ENCODE results near the gene PAQR5.

The PAQR5 gene

GRCh38 chr15:69280783-69281182, 17.9 kb upstream of the PAQR5 start:
- Histone ChIP-seq H3K36me3 (ENCODE audit: control insufficient read depth, insufficient read depth, low read length) (no peaks in the 10 kb centered on the region), H3K27me3 (replicated peaks; ENCODE audit: control insufficient read depth, insufficient read depth, low read length) (no peaks in the 10 kb centered on the region; the same call in 1 of the 2 replicates), H3K4me3 (replicated peaks; ENCODE audit: low read depth, low read length) (no peak overlapping the region)
- DNase-seq (ENCODE audit: extremely low read depth, insufficient read length): no peak
- TF ChIP-seq, protein P1, sequence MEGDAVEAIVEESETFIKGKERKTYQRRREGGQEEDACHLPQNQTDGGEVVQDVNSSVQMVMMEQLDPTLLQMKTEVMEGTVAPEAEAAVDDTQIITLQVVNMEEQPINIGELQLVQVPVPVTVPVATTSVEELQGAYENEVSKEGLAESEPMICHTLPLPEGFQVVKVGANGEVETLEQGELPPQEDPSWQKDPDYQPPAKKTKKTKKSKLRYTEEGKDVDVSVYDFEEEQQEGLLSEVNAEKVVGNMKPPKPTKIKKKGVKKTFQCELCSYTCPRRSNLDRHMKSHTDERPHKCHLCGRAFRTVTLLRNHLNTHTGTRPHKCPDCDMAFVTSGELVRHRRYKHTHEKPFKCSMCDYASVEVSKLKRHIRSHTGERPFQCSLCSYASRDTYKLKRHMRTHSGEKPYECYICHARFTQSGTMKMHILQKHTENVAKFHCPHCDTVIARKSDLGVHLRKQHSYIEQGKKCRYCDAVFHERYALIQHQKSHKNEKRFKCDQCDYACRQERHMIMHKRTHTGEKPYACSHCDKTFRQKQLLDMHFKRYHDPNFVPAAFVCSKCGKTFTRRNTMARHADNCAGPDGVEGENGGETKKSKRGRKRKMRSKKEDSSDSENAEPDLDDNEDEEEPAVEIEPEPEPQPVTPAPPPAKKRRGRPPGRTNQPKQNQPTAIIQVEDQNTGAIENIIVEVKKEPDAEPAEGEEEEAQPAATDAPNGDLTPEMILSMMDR (IDR thresholded peaks at IDR 0.05; ENCODE audit: insufficient read depth, low read length, poor library complexity, severe bottlenecking): no peak

GRCh38 chr15:69282104-69282743, 16.5 kb upstream of the PAQR5 start:
- Histone ChIP-seq H3K4me3 (replicated peaks; ENCODE audit: low read depth, low read length) (no peak overlapping the region), H3K36me3 (ENCODE audit: control insufficient read depth, insufficient read depth, low read length) (no peaks in the 10 kb centered on the region), H3K27me3 (replicated peaks; ENCODE audit: control insufficient read depth, insufficient read depth, low read length) (no peaks in the 10 kb centered on the region)
- TF ChIP-seq, protein P1 (IDR thresholded peaks at IDR 0.05; ENCODE audit: insufficient read depth, low read length, poor library complexity, severe bottlenecking): no peak
- no peak for DNase-seq (ENCODE audit: extremely low read depth, insufficient read length)

GRCh38 chr15:69285834-69286233, 12.9 kb upstream of the PAQR5 start:
- TF ChIP-seq, protein P1 (IDR thresholded peaks at IDR 0.05; ENCODE audit: insufficient read depth, low read length, poor library complexity, severe bottlenecking): no peak
- H3K36me3 ChIP-seq (ENCODE audit: control insufficient read depth, insufficient read depth, low read length): no peaks in the 10 kb centered on the region
- no peak for DNase-seq (ENCODE audit: extremely low read depth, insufficient read length)
- H3K27me3 ChIP-seq (replicated peaks; ENCODE audit: control insufficient read depth, insufficient read depth, low read length): no peaks in the 10 kb centered on the region
- no peak overlapping the region for H3K4me3 ChIP-seq (replicated peaks; ENCODE audit: low read depth, low read length)

DNA sequence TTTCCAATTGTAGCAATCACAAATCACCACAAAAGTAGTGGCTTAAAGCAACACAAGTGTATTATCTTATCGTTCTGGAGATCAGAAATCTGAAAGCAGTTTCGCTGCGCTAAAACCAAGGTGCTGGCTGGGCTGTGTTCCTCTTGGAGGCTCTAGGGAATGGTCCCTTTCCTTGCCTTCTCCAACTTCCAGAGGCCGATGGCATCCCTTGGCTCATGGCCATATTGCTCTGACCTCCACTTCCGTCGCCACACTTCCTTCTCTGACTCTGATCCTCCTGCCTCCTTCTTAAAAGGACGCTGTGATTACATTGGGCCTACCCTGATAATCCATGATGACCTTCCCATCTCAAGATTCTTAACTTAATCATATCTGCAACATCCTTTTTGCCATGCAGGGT, 10.7 kb upstream of the PAQR5 start:
- DNase-seq (ENCODE audit: extremely low read depth, insufficient read length): no peak
- Histone ChIP-seq H3K27me3 (replicated peaks; ENCODE audit: control insufficient read depth, insufficient read depth, low read length) (no peaks in the 10 kb centered on the region), H3K4me3 (replicated peaks; ENCODE audit: low read depth, low read length) (no peak overlapping the region), H3K36me3 (ENCODE audit: control insufficient read depth, insufficient read depth, low read length) (no peaks in the 10 kb centered on the region)
- TF ChIP-seq, protein P1 (IDR thresholded peaks at IDR 0.05; ENCODE audit: insufficient read depth, low read length, poor library complexity, severe bottlenecking): no peak

DNA sequence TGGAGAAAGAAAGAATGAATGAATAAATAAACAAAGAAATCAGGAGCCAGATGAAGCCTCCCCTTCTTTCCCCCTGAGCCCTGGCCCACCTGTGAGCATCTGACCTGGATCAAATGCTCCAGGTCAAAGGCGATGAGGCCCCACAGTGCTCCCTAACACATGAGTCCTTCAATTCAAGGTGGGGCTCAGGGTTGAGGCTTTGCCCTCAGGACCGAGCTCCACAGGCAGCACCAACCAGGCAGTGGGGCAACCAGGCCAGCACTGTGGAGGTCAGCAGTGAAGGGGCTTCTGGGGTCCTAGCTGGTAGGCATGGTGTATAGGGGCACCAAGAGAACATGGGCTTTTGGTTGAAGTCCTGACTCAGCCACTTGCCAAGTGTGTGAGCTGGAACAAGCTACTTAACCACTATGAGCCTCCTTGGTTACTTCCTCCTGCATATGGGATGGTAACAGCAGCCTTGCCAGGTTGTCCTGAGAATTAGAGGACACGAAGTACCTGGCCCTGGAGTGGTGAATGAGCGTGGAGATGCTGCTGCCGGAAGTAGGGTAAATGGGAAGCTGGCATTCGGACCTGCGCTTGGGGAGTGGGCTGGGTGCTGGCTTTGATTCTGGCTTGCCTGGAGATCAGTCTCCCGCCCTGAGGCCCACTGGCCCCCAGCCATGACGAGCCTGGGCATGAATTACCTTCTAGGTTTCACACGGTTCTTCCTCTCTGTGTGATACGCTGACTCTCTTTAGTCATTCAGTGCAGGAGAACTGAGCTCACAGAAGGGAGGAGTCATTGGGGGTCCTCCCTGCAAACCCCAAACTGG, 10.0 kb upstream of the PAQR5 start:
- Histone ChIP-seq H3K36me3 (ENCODE audit: control insufficient read depth, insufficient read depth, low read length) (no peaks in the 10 kb centered on the region), H3K4me3 (replicated peaks; ENCODE audit: low read depth, low read length) (no peak overlapping the region), H3K27me3 (replicated peaks; ENCODE audit: control insufficient read depth, insufficient read depth, low read length) (no peaks in the 10 kb centered on the region)
- no peak for DNase-seq (ENCODE audit: extremely low read depth, insufficient read length)
- TF ChIP-seq, protein P1 (IDR thresholded peaks at IDR 0.05; ENCODE audit: insufficient read depth, low read length, poor library complexity, severe bottlenecking): no peak

All from GM06990 (cell line).